K562 (cell line): ENCODE results near the gene MATN4. TPM values are rescaled to one million over a fixed set of nuclear protein-coding genes. Genes with fewer than 3 reads are reported as not detected.

Source experiments
- ATF4 ChIP-seq: fragments of 450-650 bp; formaldehyde crosslinking; IDR thresholded peaks from 2 replicates; pipeline ENCODE4 v1.4.0; 2022; ENCODE audit warnings: mild to moderate bottlenecking, moderate library complexity
- CCAR2 ChIP-seq: fragments of 200-400 bp; formaldehyde crosslinking; IDR thresholded peaks from 2 replicates; pipeline ENCODE4 v1.6.1; 2017; ENCODE audit warnings: mild to moderate bottlenecking, low read depth, low read length
- CHD1 ChIP-seq: fragments of 200-600 bp; sonication (generic); IDR thresholded peaks from one replicate; pipeline ENCODE4 v1.6.1; 2012; ENCODE audit warnings: mild to moderate bottlenecking, moderate library complexity, low read length, inconsistent platforms
- DPF2 ChIP-seq: fragments of 450-650 bp; IDR thresholded peaks from 2 replicates; pipeline ENCODE4 v1.6.1; 2016
- HDAC8 ChIP-seq: fragments of 450-650 bp; IDR thresholded peaks from 2 replicates; pipeline ENCODE4 v1.6.1; 2016; ENCODE audit warnings: mild to moderate bottlenecking, missing genetic modification characterization, moderate library complexity, missing compliant biosample characterization
- KDM2B ChIP-seq: fragments of 250-450 bp; sonication (Bioruptor Pico); IDR thresholded peaks from 2 replicates; pipeline ENCODE4 v1.8.0; 2021; ENCODE audit warnings: mild to moderate bottlenecking, moderate library complexity
- MAFG ChIP-seq: fragments of 450-650 bp; conservative IDR thresholded peaks from 2 replicates; pipeline ENCODE4 v1.6.1; 2016; ENCODE audit warnings: missing genetic modification characterization, missing compliant biosample characterization
- MAX ChIP-seq: sonication (generic); formaldehyde crosslinking; IDR thresholded peaks from 2 replicates; pipeline ENCODE4 v1.9.0; 2022; ENCODE audit warnings: mild to moderate bottlenecking, missing genetic modification reagents
- OTX1 ChIP-seq: fragments of 450-650 bp; formaldehyde crosslinking; IDR thresholded peaks from 2 replicates; pipeline ENCODE4 v1.4.0; 2022; ENCODE audit warnings: mild to moderate bottlenecking
- PRDM10 ChIP-seq: fragments of 450-650 bp; IDR thresholded peaks from 2 replicates; pipeline ENCODE4 v1.6.1; 2018; ENCODE audit not compliant: partially characterized antibody
- PREB ChIP-seq: sonication (generic); formaldehyde crosslinking; IDR thresholded peaks from 2 replicates; pipeline ENCODE4 v1.8.1; 2023; ENCODE audit warnings: mild to moderate bottlenecking, missing genetic modification reagents
- PTTG1 ChIP-seq: fragments of 450-650 bp; IDR thresholded peaks from 2 replicates; pipeline ENCODE4 v1.6.1; 2016; ENCODE audit warnings: low read depth, mild to moderate bottlenecking, missing genetic modification characterization, missing compliant biosample characterization
- SP1 ChIP-seq: sonication (generic); formaldehyde crosslinking; IDR thresholded peaks from 2 replicates; pipeline ENCODE4 v1.8.1; 2022; ENCODE audit warnings: mild to moderate bottlenecking, missing genetic modification reagents
- SPI1 ChIP-seq: IDR thresholded peaks from 2 replicates; pipeline ENCODE4 v1.6.1; 2011; ENCODE audit warnings: low read depth, low read length, control low read depth, borderline replicate concordance
- TAF9B ChIP-seq: fragments of 450-650 bp; IDR thresholded peaks from 2 replicates; pipeline ENCODE4 v1.6.1; 2018; ENCODE audit warnings: mild to moderate bottlenecking; ENCODE audit not compliant: partially characterized antibody
- TCF7L2 ChIP-seq: fragments of 150-350 bp; IDR thresholded peaks from 2 replicates; pipeline ENCODE4 v1.6.1; 2016; ENCODE audit warnings: low read depth, mild to moderate bottlenecking, low read length, moderate library complexity
- TGIF2 ChIP-seq: sonication (generic); formaldehyde crosslinking; IDR thresholded peaks from 2 replicates; pipeline ENCODE4 v1.8.1; 2022; ENCODE audit warnings: mild to moderate bottlenecking, missing genetic modification reagents, moderate library complexity
- ZBTB9 ChIP-seq: fragments of 450-650 bp; formaldehyde crosslinking; IDR thresholded peaks from 2 replicates; pipeline ENCODE4 v1.4.0; 2020; ENCODE audit warnings: mild to moderate bottlenecking, moderate library complexity
- ZKSCAN3 ChIP-seq: fragments of 250-450 bp; sonication (Bioruptor Pico); IDR thresholded peaks from 2 replicates; pipeline ENCODE4 v1.4.0; 2020
- ZNF175 ChIP-seq: fragments of 200-800 bp; sonication (Bioruptor generic); IDR thresholded peaks from 2 replicates; pipeline ENCODE4 v1.6.1; 2016; ENCODE audit warnings: low read depth, mild to moderate bottlenecking, missing genetic modification characterization, missing compliant biosample characterization
- ZNF311 ChIP-seq: fragments of 250-450 bp; sonication (Bioruptor Pico); IDR thresholded peaks from 2 replicates; pipeline ENCODE4 v1.4.0; 2020; ENCODE audit warnings: mild to moderate bottlenecking, moderate library complexity
- ZNF696 ChIP-seq: fragments of 250-450 bp; sonication (Bioruptor Pico); conservative IDR thresholded peaks from 2 replicates; pipeline ENCODE4 v1.4.0; 2020; ENCODE audit warnings: mild to moderate bottlenecking, moderate library complexity
- ZNF77 ChIP-seq: fragments of 250-450 bp; sonication (Bioruptor Pico); IDR thresholded peaks from 2 replicates; pipeline ENCODE4 v1.5.0; 2020
- ZNF778 ChIP-seq: fragments of 450-650 bp; formaldehyde crosslinking; IDR thresholded peaks from 2 replicates; pipeline ENCODE4 v1.4.0; 2020; ENCODE audit warnings: mild to moderate bottlenecking, moderate library complexity
- polyA plus RNA-seq, 8 experiments: library from polyadenylated mRNA; depleted of rRNA in 4 of 8; stranded (reverse) in 5 of 8; unstranded in 3 of 8; fragments of >200 nt; fragmentation: Nextera tagmentation in 2 of 8; fragmentation: Illumina TruSeq in 1 of 8; extraction: Ambion mirVana in 2 of 8; extraction: Trizol in 1 of 8; gene quantifications; 2 replicates each; pipeline versions ENCODE4 v1.2.1 to v1.2.3, GENCODE V29; 2011 to 2014; ENCODE audit warnings: inconsistent platforms in 1 of 8, missing spikeins in 1 of 8
- total RNA-seq, 7 experiments: library from RNA; depleted of rRNA in 6 of 7; stranded (reverse); fragments of >200 nt in 6 of 7; fragmentation: Illumina TruSeq in 2 of 7; extraction: Trizol in 2 of 7; gene quantifications; 2 replicates each; pipeline versions ENCODE4 v1.2.1 to v1.2.3, GENCODE V29; 2011 to 2021; ENCODE audit warnings: low replicate concordance in 1 of 7

MATN4 gene
- total and polyA plus RNA-seq, 9 of the 15 experiments (the other 6 are each of a cell fraction or from before 2014, with no cell fraction given), result 0.09 TPM; not detected in 8

GRCh38 chr20:45322952-45323383, 14.9 kb upstream of the MATN4 start (continued):
- TF ChIP-seq PREB (CRISPR knock-in tag) (no peak), CCAR2 (no peak), HDAC8 (no peak), ZNF77 (no peak), ATF4 (CRISPR knock-in tag) (no peak), ZNF311 (CRISPR knock-in tag) (no peak), TGIF2 (CRISPR knock-in tag) (no peak), ZBTB9 (0 out of 2 replicates have a peak, but pooled peaks have one; percentile 21), OTX1 (CRISPR knock-in tag) (no peak), TAF9B (no peak), ZKSCAN3 (CRISPR knock-in tag) (no peak), KDM2B (CRISPR knock-in tag) (no peak), ZNF175 (CRISPR knock-in tag) (no peak), ZNF696 (CRISPR knock-in tag) (no peak), DPF2 (no peak), MAFG (tag) (no peak), PTTG1 (tag) (no peak), CHD1 (no peak), PRDM10 (no peak), MAX (CRISPR knock-in tag) (peak; percentile 57; the same call in 1 of the 2 replicates), SP1 (CRISPR knock-in tag) (no peak), ZNF778 (CRISPR knock-in tag) (no peak), TCF7L2 (no peak), SPI1 (peak; percentile 86)
